Activated CD4-positive, CD25-positive, alpha-beta regulatory T cell treated with anti-CD3 and anti-CD28 coated beads, Interleukin-2, amount 50 U/mL, for 72 hours (primary cell): ENCODE results near the gene CHCHD6.

Experiments
- DNase-seq: peaks from one replicate; pipeline ENCODE4 v3.0.0; 2021

Gene CHCHD6

GRCh38 chr3:126706631-126707030 lies 2.6 kb downstream of the CHCHD6 start:
- no peak for DNase-seq

DNA sequence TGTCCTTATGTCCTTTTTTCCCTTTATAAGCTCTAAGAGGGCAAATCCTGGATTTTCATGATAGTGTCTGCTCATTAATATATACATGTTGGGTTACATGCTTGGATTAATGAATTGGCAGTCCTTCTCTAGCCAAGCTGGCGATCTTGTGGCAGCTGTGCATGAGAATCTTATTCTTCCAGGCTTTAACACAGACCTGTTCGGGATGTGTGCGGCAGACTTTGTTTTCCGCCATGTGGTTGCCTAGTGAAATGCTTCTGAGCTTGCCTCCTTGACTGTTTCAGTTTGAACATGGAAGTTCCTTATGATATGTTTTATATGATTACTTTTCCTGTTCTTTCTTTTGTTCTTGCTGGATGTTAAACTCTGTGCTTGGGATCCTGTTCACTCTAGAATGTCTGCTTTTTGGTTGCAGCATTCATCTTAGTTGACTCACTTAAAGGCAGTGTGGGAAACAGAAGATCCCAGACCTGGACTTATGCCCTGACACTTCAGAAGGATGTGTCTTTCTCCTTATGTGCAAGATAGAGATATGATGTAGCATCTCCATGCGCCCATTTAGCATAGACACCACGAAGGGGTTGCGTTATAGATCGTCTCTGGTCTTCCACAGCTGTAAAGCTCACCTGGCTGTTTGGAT lies 7.2 kb downstream of the CHCHD6 start:
- DNase-seq, result no peak

- no peak for DNase-seq
Observed at GRCh38 chr3:126713199-126713598, 9.2 kb downstream of the CHCHD6 start.

DNA sequence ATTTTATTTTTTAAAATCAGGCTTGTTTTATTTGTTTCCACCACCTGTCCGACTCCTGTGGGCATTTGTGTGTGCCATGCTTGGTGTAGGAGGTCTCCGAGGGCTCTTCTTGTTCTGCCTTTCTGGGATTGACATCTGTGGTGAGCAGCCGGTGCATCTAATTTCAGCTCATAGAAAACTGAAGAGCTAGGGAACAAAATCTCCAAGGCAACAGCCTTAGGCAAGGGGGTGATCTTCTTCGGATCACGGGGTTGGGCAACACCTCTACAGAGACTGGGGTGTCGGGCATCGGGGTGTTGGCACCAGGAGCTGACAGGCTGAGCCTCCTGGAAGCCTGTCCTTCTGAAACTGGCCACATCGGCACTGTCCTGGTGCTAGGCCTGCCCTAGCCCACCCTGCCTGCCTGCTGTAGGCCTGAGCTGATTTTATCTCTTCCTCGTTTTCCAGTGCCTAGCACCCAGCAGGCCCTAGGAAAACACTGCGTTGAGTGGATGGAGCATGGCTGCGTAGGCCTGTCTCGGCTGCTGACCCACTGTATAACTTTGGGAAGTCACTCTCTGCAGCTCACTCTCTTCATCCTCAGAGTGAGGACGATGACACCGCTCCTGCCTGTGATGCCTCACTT lies 10.3 kb downstream of the CHCHD6 start:
- DNase-seq, result no peak

DNA sequence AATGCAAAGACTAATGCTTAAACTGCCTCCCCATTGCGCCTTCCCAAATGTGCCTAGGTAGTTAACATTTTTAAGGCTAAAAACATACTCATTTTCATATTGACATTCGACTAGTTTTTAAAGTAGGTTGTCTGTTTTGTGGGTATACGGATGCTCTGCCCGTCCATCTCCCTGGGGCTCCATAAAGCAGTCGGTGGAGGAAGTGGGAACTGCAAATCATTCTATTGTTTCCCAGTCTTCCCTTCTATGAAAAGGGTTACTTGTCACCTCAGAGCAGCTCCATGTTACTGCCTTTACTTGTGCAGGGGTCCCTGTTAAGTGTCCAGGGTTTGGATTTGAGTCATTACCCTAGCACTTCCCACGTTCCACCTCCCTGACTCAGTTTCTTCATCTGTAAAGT lies 10.9 kb downstream of the CHCHD6 start:
- DNase-seq, result no peak

GRCh38 chr3:126715432-126715831 lies 11.4 kb downstream of the CHCHD6 start:
- DNase-seq, result no peak

- DNase-seq, result no peak
Observed at GRCh38 chr3:126716057-126716456, 12.0 kb downstream of the CHCHD6 start.

GRCh38 chr3:126718561-126719445 lies 14.8 kb downstream of the CHCHD6 start:
- no peak for DNase-seq

GRCh38 chr3:126720596-126720995 lies 16.6 kb downstream of the CHCHD6 start:
- no peak for DNase-seq

GRCh38 chr3:126721246-126721645 lies 17.2 kb downstream of the CHCHD6 start:
- DNase-seq, result no peak

GRCh38 chr3:126723237-126723636 lies 19.2 kb downstream of the CHCHD6 start:
- DNase-seq, result no peak

DNA sequence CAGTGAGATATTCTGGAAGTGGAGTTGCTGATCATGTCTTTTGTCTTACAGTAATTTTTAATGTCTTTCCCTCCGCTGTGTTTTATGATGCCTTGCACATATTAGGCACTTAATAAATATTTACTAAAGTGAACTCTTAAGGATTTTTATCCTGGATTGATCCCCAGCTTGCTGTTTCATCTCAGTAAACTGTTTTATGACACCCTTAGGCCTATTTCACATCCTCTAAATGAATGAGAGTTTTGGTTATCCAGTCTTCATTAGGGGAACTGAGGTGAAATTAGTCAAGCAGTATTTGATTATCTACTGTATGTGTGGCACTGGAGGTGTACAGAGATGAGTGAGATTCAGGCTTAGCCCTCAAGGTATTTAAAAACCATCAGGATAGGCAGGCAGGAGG lies 19.8 kb downstream of the CHCHD6 start:
- no peak for DNase-seq

DNA sequence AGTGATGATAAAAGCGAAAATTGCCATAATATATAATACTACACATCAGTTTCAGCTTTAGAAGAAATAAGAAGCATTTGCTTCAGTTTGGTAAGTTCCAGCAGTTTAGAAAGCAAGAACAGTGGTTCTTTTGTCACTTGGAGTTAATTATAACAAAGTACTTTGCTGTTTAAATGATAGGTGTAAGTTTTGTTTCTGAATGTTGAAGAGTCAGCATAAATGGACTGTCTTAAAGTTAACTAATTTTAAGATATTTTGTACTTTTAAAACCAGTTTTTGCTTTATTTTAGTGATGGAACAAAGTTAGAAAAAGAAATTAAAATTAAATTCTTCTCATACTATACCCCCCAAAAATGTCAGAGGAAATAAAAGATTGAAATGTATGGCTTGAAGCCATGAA lies 24.6 kb downstream of the CHCHD6 start:
- DNase-seq, result no peak

- DNase-seq, result no peak
Observed at GRCh38 chr3:126730376-126730775, 26.3 kb downstream of the CHCHD6 start.

- DNase-seq, result no peak
Observed at GRCh38 chr3:126731044-126731443, 27.0 kb downstream of the CHCHD6 start.

- DNase-seq, result no peak
Observed at GRCh38 chr3:126732281-126733060, 28.4 kb downstream of the CHCHD6 start.

DNA sequence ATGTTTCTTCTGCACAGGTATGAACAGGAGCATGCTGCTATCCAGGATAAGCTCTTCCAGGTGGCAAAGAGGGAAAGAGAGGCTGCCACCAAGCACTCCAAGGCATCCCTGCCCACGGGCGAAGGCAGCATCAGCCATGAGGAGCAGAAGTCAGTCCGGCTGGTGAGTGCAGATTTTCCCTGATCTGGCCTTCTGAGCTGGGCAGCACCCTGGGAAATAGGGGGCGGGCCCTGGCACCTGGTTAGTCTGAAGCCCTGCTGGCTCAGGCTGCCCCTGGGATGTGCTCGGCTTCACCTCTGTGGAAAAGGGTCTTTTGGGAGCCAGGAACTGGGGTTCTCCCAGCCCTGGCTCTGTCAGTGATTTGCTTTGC lies 29.0 kb downstream of the CHCHD6 start:
- DNase-seq, result no peak

DNA sequence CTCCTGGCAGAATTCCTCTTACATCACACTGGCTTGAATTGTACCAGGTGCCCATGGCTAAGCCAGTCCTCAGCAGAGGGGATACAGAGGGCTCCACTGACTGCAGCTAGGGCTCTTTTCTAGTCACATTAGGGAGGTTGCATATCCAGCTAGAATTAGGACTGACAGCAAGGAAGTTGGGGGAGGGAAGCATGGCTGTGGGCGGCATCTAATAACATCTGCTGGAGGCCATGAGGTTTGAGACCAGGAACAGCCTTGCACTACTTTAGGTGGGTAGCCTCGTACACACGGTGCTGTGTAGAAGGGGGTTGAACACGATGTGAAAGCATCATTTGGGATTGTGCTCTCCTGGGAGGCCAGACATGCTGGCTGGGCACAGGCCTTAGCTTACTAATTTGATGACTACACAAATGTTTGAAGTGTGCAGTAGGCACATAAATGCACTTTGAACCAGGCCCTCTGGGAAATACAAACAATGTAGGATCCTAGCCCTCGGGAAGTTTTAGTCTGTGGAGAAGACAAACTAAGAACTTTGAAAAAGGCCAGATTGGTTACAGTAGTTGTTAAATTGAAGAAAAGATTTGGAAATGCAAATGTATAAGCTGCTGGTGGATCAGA lies 30.2 kb downstream of the CHCHD6 start:
- no peak for DNase-seq

DNA sequence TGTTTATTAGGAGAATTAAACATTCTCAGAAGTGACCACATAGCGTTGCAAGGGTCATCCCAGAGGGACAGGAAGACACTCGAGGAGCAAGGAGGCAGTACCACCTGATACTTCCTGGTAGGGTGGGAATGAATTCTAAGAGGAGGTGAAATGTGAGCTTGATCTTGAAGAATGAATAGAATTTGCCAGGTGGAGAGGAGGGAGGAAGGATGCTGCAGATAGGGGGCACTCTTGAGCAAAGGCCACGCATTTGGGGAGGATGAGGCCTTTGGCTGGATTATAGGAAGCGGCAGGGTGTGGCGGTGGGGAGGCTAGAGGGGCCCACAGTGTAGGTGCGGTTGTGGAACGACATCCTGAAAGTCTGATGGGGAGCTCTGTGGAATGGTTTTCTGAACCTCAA lies 33.5 kb downstream of the CHCHD6 start:
- no peak for DNase-seq

- DNase-seq, result no peak
Observed at GRCh38 chr3:126742057-126742456, 38.0 kb downstream of the CHCHD6 start.

DNA sequence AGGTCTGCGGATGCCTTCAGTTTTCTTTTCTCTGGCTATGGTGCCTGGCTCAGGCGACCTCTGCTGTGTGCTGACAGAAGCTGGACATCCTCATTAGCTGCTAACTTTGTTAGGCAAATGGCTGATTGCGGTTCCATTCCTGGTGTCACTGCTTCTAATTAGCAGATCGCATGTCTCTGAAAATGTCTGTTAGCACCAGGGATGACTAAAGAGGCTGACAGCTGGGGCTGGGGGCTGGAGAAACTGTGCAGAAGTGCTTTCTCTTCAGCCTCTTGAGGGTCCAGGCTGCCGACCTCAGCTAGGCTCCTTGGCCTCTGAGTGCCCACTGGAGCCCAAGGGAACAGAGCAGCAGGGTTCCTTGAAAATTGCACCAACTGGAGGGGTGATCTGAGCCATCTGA lies 39.3 kb downstream of the CHCHD6 start:
- DNase-seq, result no peak

GRCh38 chr3:126743781-126744180 lies 39.7 kb downstream of the CHCHD6 start:
- no peak for DNase-seq
